Kidney glomerular epithelial cell (primary cell): ENCODE results near the gene SRMS.

ENCODE experiments used
- DNase-seq: peaks from one replicate; lab custom pipeline; 2025; lab: John Stamatoyannopoulos, UW

The SRMS gene, protein sequence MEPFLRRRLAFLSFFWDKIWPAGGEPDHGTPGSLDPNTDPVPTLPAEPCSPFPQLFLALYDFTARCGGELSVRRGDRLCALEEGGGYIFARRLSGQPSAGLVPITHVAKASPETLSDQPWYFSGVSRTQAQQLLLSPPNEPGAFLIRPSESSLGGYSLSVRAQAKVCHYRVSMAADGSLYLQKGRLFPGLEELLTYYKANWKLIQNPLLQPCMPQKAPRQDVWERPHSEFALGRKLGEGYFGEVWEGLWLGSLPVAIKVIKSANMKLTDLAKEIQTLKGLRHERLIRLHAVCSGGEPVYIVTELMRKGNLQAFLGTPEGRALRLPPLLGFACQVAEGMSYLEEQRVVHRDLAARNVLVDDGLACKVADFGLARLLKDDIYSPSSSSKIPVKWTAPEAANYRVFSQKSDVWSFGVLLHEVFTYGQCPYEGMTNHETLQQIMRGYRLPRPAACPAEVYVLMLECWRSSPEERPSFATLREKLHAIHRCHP

GRCh38 chr20:63547725-63548480 lies at the start of gene SRMS:
TSS of gene SRMS (minus strand) at chr20:63547749. CDS start at chr20:63547463, 286 bp downstream.
- no peak for DNase-seq

- DNase-seq = no peak
These were observed 48.9 kb upstream of the SRMS start for GRCh38 chr20:63596423-63596822.

- no peak for DNase-seq
These were observed 48.0 kb upstream of the SRMS start for GRCh38 chr20:63595416-63596127.

- DNase-seq = no peak
These were observed 46.6 kb upstream of the SRMS start for GRCh38 chr20:63594043-63594561.

DNA sequence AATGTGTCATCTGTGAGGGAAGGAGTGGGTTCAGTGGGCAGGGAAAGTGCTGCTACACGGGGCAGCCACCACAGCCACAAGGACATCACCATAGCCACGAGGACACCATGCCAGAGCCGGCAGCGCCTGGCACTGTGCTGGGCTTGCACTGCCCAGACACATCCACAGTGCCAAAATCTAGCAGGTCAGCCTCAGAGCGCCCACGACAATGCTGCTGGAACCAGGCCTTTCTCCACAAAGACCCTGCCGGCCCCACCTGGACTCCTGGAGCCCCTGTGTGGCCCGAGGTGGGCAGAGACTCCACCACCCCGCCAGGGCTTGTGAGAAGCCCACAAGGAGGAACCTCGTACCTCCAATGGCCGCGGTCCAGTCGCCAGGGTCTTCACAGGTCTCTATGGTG lies 45.1 kb upstream of the SRMS start:
- no peak for DNase-seq

DNA sequence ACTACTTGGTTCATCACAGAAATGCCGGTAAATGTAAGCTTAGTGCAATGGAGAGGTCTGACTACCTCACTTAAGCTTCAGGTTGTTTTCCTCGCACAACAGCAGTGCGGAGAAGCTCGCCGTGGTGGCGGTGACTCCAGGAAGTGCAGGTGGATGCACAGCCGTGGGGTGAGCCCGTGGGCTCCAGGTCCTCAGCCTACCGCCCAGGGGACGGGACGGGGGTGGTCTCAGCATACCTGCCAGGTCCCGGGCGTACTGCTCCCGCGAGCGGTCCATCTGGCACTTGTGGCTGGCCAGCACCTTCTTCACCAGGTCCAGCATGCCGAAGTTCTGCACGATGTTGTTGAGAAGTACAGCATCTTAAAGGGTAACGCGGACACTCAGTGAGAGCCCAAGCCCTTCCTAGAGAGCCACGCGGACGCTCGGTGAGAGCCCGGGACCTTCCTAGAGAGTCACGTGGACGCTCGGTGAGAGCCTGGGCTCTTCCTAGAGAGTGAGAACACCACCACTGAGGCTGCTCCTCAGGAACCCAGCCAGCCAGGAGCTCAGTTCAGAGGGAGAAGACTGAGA lies 44.3 kb upstream of the SRMS start:
- no peak for DNase-seq

DNA sequence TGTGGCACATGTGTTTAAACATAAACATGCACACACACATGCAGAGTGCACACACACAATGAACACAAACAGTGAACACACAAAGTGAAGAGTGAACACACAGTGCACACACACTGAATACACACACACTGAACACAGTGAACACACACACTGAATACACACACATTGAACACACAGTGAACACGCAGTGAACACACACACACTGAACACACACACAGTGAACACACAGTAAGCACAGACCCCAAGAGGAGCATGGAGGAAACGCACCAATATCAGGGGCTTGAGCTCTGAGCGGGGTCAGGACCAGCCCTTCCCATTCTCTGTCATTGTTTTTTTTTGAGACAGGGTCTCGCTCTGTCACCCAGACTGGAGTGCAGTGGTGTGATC lies 43.6 kb upstream of the SRMS start:
- no peak for DNase-seq

GRCh38 chr20:63590218-63591146 lies 42.9 kb upstream of the SRMS start:
- DNase-seq = no peak

- no peak for DNase-seq
These were observed 42.0 kb upstream of the SRMS start for GRCh38 chr20:63589261-63590217.

- DNase-seq = no peak
These were observed 41.1 kb upstream of the SRMS start for GRCh38 chr20:63588641-63589041.

DNA sequence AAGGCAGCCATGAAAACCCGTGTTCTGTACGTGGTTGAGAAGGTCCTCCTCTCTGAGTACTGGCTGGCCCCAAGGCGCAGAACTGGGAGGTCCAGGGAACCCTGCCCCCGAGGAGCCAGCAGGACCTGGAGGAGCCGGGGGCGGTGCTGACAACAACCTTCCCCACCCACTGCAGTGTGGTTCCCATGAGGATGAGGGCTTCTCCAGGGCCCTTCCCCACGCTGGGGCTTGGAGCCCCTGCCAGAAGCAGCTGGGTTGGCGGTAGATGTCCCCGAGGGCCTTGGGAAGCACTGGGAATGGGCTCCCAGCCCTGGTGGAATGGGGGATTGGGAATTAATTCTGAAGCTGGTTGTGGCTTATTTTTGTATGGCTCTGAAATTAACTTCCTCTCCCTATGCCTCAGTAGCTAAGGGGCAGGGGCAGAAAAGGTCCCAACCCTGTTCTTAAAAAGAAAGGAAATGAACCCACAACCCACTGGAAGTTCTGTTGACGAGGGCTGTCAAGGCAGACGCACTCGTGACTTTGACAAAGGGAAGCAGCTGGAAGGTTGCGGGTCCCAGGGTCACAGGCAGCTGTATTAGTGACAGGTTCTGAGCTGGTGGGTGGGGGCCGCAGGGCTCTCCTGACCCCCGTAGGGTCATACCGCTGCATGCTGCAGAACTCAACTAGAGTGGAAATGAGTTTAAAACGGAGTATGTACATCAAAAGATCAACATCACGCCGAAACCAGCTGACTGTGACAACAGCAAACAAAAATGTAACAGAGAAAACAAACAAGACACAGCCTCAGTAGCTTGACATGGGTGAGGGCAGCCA lies 40.4 kb upstream of the SRMS start:
- DNase-seq = no peak

DNA sequence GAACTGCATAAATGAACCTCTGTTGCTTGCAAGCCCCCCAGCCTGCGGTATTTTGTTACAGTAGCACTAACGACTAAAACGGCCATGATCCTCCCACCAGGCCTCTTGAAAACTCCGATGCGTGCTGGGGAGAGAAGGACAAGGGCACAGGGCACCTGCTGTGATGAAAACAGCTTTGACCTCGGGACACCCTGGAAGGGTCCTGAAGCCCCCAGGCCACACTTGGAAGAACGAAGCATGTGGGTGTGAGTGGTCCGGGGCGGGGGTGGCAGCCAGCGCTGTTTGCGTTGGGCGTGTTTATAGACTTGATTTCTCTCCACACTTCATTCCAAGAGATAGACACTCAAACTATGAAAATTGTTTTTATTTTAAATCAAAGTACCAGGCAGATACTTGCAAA lies 39.7 kb upstream of the SRMS start:
- no peak for DNase-seq

DNA sequence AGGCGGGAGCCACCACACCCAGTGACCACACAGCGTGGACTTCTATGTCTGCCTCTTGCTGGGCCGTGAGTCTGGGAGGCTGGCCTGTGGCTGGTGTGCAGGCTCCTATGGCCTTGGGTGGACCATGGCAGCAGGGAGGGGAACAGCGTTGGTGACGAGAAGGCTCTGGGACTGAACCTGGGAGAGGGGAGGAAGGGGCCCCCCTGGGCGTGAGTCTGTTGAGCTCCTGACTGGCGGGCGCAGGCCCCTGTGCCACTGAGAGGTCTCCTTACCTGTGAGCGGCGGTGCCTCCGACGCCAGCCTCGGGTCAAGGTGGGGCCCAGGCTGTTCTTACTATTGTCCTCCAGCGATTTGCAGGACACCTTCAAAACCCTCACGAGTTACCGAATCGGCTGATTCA lies 39.2 kb upstream of the SRMS start:
- no peak for DNase-seq

DNA sequence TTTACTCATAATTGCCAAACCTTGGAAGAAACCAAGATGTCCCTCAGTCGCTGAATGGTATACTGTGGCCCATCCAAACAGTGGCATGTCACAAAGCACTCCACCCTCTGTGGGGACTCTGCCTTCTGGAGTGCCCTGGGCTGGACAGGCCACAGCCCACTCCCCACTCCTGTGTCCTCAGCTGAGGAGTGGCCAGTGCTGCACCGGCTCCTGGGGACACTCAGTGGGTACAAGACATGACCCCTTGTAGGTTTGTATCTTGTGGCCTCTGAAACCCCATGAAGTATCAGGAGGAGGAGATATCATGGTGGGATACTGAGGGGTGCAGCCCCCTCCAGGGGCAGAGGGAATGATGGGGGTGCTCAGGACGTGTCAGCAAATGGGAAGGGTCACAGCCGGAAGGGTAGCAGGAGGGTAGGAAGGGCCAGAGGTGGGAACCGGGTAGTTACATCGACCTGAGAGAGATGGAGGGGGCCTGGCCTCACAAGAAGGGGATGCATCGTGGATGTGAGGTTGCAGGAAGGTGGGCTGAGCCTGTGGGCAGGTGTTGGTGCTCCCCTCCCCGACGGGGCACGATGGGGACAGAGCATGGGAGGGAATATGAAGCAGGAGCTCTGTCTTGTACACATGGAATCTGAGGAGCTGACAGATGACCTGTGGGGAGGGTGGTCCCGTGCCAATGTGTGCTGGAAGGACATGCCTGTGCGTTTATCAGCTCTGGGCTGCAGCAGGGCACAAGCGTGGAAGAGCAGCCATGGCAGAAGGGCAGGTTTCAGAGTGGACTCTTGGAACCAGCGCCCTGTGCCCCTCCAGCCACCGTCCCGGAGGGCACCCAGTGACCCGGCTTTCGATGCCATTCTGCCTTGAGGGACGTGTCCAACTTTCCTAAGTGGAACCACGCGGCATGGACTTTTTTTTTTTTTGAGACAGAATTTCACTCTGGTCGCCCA lies 38.3 kb upstream of the SRMS start:
- DNase-seq = no peak

DNA sequence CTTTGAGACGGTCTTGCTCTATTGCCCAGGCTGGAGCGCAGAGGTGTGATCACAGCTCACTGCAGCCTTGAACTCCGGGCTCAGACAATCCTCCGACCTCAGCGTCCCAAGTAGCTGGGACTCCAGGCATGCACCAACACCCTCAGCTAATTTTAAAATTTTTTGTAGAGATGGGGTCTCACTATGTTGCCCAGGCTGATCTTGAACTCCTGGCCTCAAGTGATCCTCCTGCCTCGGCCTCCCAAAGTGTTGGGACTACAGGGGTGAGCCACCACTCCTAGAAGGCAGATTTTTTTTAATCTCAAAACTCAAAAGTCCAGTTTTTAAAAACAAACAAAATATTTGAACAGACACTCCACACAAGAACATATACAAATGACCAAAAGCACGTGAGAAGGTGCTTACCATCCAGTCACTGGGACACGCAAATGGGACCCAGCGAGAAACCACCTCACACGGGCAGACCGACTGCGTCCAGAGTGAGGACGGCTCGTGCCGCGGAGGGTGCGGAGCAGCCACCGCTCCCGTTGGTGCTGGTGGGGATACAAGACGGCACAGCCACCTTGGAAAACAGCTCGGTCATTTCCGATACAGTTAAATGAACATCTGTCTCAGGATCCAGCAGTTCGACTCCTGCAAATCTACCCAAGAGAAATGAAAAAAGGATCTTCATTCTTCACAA lies 35.0 kb upstream of the SRMS start:
- no peak for DNase-seq

- DNase-seq = peak; percentile 75
These were observed 33.4 kb upstream of the SRMS start for GRCh38 chr20:63580796-63581461.
